Measurements from ENCODE around the gene ATAT1.

Gene ATAT1

DNA sequence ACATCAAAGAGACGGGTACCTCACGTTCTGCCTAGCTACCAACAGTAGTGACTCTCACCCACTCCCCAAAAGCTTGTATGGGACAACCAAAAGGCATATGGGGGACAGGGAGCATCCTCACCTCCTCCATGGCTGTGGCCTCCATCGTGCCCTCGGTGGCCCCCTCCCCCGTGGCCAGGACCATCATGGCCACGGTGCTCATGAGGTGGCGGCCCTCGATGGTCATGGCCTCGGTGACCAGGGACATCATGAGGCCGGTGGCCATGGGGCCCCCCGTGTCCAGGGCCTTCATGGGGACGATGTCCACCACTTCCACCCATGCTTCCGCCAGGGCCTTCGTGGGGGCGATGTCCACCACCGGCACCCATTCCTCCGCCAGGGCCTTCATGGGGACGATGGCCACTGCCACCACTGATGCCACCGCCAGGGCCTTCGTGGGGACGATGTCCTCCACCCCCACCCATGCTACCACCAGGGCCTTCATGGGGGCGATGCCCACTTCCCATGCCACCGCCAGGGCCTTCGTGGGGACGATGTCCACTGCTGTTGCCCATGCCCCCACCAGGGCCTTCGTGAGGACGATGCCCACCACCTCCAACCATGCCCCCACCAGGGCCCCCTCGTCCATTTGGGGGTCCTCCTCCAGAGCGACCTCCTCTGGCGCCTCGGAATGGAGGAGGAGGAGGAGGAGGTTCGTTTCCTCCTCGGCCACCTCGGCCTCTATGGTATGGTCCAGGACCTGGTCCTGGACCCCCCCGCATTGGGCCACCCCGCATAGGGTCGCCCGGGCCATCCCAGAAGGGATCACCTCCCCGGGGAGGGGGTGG is 24.6 kb upstream of the ATAT1 start:
- no peak overlapping the region for H3K4me3 ChIP-seq (ENCODE audit: control insufficient read depth, low read depth, low read length)
- TF ChIP-seq, protein P1, sequence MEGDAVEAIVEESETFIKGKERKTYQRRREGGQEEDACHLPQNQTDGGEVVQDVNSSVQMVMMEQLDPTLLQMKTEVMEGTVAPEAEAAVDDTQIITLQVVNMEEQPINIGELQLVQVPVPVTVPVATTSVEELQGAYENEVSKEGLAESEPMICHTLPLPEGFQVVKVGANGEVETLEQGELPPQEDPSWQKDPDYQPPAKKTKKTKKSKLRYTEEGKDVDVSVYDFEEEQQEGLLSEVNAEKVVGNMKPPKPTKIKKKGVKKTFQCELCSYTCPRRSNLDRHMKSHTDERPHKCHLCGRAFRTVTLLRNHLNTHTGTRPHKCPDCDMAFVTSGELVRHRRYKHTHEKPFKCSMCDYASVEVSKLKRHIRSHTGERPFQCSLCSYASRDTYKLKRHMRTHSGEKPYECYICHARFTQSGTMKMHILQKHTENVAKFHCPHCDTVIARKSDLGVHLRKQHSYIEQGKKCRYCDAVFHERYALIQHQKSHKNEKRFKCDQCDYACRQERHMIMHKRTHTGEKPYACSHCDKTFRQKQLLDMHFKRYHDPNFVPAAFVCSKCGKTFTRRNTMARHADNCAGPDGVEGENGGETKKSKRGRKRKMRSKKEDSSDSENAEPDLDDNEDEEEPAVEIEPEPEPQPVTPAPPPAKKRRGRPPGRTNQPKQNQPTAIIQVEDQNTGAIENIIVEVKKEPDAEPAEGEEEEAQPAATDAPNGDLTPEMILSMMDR (conservative IDR thresholded peaks at IDR 0.05; ENCODE audit: control insufficient read depth, insufficient read depth, low read depth, low read length), result no peak
- DNase-seq (ENCODE audit: low read depth), result no peak

DNA sequence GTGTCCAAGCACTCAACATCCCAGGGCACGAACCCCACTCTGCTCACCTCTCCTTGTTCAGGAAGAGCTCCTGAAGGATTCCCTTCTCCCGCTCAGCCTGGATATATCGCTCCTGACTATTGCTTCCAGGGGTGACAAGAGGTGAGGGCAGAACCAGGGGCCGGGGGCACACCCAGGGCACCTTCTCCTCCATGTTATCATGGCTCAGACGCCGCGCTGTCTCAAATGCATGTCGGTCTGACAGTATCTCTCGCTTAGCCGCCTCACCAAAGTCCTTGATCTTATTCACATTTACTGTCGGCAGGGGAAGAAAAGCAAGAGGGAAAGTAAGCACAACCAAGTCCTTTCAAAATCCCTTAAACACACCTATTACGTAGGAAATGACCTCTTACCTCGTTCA is 22.7 kb upstream of the ATAT1 start:
- TF ChIP-seq, protein P1 (conservative IDR thresholded peaks at IDR 0.05; ENCODE audit: control insufficient read depth, insufficient read depth, low read depth, low read length), result no peak
- DNase-seq (ENCODE audit: low read depth), result no peak
- H3K4me3 ChIP-seq (ENCODE audit: control insufficient read depth, low read depth, low read length), result no peak overlapping the region

DNA sequence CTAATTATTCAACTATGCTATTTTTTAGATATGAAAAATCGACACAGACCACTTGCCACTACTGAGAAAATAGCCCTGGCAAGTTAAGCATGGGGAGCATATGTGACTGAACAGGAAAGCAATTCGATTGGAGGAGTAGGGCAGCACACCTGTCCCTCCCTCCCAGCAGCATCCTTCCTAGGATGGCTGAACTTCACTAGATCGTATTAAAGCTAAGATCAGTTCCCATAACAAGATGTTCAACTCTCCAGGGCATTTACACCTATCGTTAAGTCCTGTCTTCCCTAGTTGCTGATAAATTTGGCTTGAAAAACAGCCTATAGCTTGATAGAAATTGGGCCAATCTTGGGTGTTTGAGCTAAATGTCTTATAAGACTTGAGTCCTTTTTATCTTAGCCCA is 16.6 kb upstream of the ATAT1 start:
- no peak for DNase-seq (ENCODE audit: low read depth)
- TF ChIP-seq, protein P1 (conservative IDR thresholded peaks at IDR 0.05; ENCODE audit: control insufficient read depth, insufficient read depth, low read depth, low read length), result no peak
- no peak overlapping the region for H3K4me3 ChIP-seq (ENCODE audit: control insufficient read depth, low read depth, low read length)

DNA sequence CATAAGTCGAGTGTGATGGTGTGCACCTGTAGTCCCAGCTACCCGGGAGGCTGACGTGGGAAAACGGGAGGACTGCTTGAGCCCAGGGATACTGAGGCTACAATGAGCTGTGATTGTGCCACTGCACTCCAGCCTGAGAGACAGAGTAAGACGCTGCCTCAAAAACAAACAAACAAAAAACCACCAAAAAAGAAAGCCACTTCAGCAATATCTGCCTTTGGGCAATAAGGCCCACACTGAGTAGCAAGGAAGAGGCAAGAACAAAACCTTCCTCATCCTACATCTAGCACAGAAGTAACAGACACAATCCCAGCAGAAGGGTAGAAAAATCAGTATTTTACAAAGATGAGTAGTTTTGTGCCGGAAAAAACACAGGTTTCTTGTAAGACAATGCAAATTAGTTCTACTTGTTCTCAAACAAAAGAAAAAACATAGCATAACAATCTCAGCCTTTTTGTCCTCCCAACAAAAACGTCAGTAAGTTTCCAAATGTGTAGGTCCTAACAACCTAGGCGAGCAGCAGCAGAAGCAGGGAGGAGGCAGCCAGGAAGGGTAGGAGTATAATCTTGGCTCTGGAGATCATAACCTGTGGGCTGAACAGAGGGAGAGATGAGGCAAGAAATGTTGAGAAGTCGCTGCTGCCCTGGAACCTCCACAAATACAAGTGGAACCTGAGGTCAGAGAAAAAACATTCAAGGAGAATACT is 15.4 kb upstream of the ATAT1 start:
- H3K4me3 ChIP-seq (ENCODE audit: control insufficient read depth, low read depth, low read length), result no peak overlapping the region
- DNase-seq (ENCODE audit: low read depth), result no peak
- TF ChIP-seq, protein P1 (conservative IDR thresholded peaks at IDR 0.05; ENCODE audit: control insufficient read depth, insufficient read depth, low read depth, low read length), result no peak

DNA sequence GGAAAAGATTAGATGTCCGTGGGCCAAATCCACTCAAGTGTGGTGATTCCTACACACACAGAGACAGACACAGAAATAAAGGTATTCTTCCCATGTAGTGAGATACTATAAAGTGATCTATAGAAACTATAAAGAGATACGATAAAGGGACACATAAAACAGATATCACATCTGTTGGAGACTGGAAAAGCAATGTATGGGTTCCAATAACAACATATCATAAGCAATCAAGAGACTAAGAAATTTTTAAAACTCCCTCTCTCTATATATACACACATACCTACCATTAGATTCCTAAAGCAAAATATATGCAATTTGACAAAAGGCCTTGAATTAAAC is 14.8 kb upstream of the ATAT1 start:
- TF ChIP-seq, protein P1 (conservative IDR thresholded peaks at IDR 0.05; ENCODE audit: control insufficient read depth, insufficient read depth, low read depth, low read length), result no peak

DNA sequence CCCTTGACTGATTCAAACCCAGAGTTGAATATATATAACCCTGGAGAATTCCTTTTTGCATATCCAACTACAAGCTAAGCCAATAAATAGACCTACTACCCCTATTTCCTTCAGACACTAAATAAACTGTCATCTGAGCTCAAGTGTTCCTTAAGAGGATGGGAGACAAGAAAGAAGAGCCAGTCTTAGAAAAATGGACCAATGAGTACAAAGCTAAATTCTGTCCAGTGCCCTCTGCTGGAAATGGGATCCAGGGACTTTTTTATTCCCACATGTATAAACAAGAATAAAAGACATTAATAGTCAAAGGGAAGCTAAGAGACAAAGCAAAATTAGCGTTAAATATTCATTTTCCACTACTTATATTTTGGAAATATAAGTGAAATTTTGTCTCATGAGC is 14.5 kb upstream of the ATAT1 start:
- no peak overlapping the region for H3K4me3 ChIP-seq (ENCODE audit: control insufficient read depth, low read depth, low read length)
- DNase-seq (ENCODE audit: low read depth), result peak; percentile 61
- TF ChIP-seq, protein P1 (conservative IDR thresholded peaks at IDR 0.05; ENCODE audit: control insufficient read depth, insufficient read depth, low read depth, low read length), result peak; percentile 54

More for the DNA sequence above, 14.8 kb upstream of the ATAT1 start:
- no peak for DNase-seq (ENCODE audit: low read depth)
- no peak overlapping the region for H3K4me3 ChIP-seq (ENCODE audit: control insufficient read depth, low read depth, low read length)
